Panc1 (cell line): ENCODE measurements around the gene KRT9. TPM values are rescaled to one million over a fixed set of nuclear protein-coding genes. Genes with fewer than 3 reads are reported as not detected.

ENCODE experiments used
- ATAC-seq: fragments of 200-7000 bp; cut with Tn5 transposase; 2 replicates; pipeline ENCODE4 v1.9.1; 2020; ENCODE audit warnings: mild to moderate bottlenecking, moderate library complexity
- BruUV-seq: library from RNA; stranded (reverse); fragments of 400-500 nt; replicated peaks from 2 replicates; lab custom pipeline; 2021; lab: Mats Ljungman, UMichigan
- CTCF ChIA-PET: fragments of 300-600 bp; sonication (Branson Sonifier 250); formaldehyde crosslinking; loops from one replicate; lab custom pipeline; 2022; ENCODE audit warnings: antibody characterized with exemption; lab: Charles Lee
- POLR2A ChIA-PET: fragments of 300-600 bp; sonication (Branson Sonifier 250); formaldehyde crosslinking; loops from one replicate; lab custom pipeline; 2022; ENCODE audit warnings: antibody characterized with exemption; lab: Charles Lee
- DNase-seq: peaks from one replicate; pipeline ENCODE4 v3.0.0-alpha.2; 2010; ENCODE audit warnings: low read depth, low spot score
- H3K27ac ChIP-seq: 2 replicates; pipeline ENCODE4 v1.5.1; 2011; ENCODE audit warnings: mild to moderate bottlenecking, low read length, inconsistent platforms
- H3K27me3 ChIP-seq: fragments of 200-500 bp; sonication (Bioruptor generic); 2 replicates; pipeline ENCODE4 v1.6.0; 2014; ENCODE audit warnings: low read length, inconsistent platforms; ENCODE audit not compliant: control insufficient read depth, insufficient read depth
- H3K36me3 ChIP-seq: fragments of 200-500 bp; sonication (Bioruptor generic); 2 replicates; pipeline ENCODE4 v1.5.1; 2014; ENCODE audit warnings: inconsistent platforms, mild to moderate bottlenecking, low read length, moderate library complexity; ENCODE audit not compliant: control insufficient read depth, insufficient read depth
- H3K4me1 ChIP-seq: 2 replicates; pipeline ENCODE4 v1.5.1; 2011; ENCODE audit warnings: inconsistent platforms, mild to moderate bottlenecking, low read length, moderate library complexity; ENCODE audit not compliant: control insufficient read depth, insufficient read depth
- H3K4me3 ChIP-seq, 2 experiments: 2 replicates each; pipeline ENCODE4 v1.5.1; 2011 to 2012; ENCODE audit warnings: low read depth in 2 of 2, low read length in 2 of 2, mild to moderate bottlenecking in 2 of 2, inconsistent platforms in 1 of 2, moderate library complexity in 1 of 2
- H3K9me3 ChIP-seq: fragments of 200-500 bp; sonication (Bioruptor generic); 2 replicates; pipeline ENCODE4 v1.5.1; 2014; ENCODE audit warnings: low read depth, mild to moderate bottlenecking, inconsistent platforms, low read length, moderate library complexity; ENCODE audit not compliant: control insufficient read depth, insufficient read depth
- CTCF ChIP-seq: fragments of 450-650 bp; IDR thresholded peaks from 2 replicates; pipeline ENCODE4 v1.5.1; 2017; ENCODE audit warnings: mild to moderate bottlenecking
- POLR2AphosphoS5 ChIP-seq: IDR thresholded peaks from 2 replicates; pipeline ENCODE4 v1.6.1; 2012; ENCODE audit warnings: mild to moderate bottlenecking, low read depth, low read length, moderate library complexity
- REST ChIP-seq, 2 experiments: IDR thresholded peaks; 2 replicates each; pipeline ENCODE4 v1.6.1; 2011 to 2012; ENCODE audit warnings: low read depth in 2 of 2, control low read depth in 1 of 2, low read length in 1 of 2, mild to moderate bottlenecking in 1 of 2, moderate library complexity in 1 of 2; ENCODE audit not compliant: insufficient read depth in 1 of 2
- SIN3A ChIP-seq: IDR thresholded peaks from 2 replicates; pipeline ENCODE4 v1.6.1; 2012; ENCODE audit warnings: low read depth, mild to moderate bottlenecking, low read length, moderate library complexity, borderline replicate concordance; ENCODE audit not compliant: insufficient read depth
- TCF7L2 ChIP-seq: IDR thresholded peaks from 2 replicates; pipeline ENCODE4 v1.6.1; 2011; ENCODE audit warnings: mild to moderate bottlenecking, low read depth, low read length, inconsistent platforms
- in situ Hi-C: cut with HindIII; loops from 2 replicates; pipeline ENCODE4 v1.10.0; 2016; ENCODE audit warnings: low sequenced_read_pairs, low pct_unique_long_range_greater_than_20kb
- intact Hi-C: fragments of 100-400 bp; cut with micrococcal nuclease; formaldehyde crosslinking; loops from one replicate; pipeline ENCODE4 v1.10.0; 2022; ENCODE audit not compliant: unreplicated experiment
- total RNA-seq: library from RNA; stranded (reverse); gene quantifications from one replicate; pipeline ENCODE4 v1.2.1, GENCODE V29; 2021; ENCODE audit not compliant: unreplicated experiment

KRT9 gene
- total RNA-seq, 1 experiment from 2014 or later, result not detected

DNA sequence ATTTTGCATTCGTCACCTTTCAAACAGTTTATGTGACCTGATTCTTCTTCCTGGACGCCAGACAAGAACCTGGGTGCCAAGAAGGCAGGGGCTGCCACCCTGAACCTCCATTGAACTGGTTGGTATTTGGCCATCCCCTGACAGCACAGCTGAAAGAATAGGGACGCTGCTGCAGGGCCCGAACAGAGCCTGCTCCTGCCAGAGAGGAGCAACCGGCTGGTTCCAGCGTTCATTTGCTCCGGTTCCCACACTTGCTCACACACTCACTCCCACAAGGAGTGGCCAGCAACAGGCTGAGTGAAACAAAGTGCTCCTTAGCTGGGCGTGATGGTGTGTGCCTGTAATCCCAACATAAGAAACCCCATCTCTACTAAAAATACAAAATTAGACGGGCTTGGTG, 14.9 kb downstream of the KRT9 start:
- Histone ChIP-seq H3K27me3 (no peaks in the 10 kb centered on the region), H3K36me3 (no peaks in the 10 kb centered on the region), H3K4me3 (no peak overlapping the region), H3K9me3 (no peaks in the 10 kb centered on the region), H3K27ac (no peak overlapping the region), H3K4me1 (no peaks in the 10 kb centered on the region)
- intact Hi-C loops (no loop called here), in situ Hi-C loops (no loop called here)
- DNase-seq, result no peak
- BruUV-seq, result no TSS peak
- no peak for ATAC-seq
- POLR2A ChIA-PET, result no interaction called here
- CTCF ChIA-PET, result interaction anchor here (1.3 kb wide), 1 partner anchor 9 kb away, joined by 3 read pairs; no protein-coding TSS in a partner anchor
- TF ChIP-seq CTCF, result no peak
- no peak for TF ChIP-seq TCF7L2
- TF ChIP-seq SIN3A, result no peak
- no peak for TF ChIP-seq POLR2AphosphoS5

- POLR2A ChIA-PET, result no interaction called here
- ATAC-seq, result no peak
- Histone ChIP-seq H3K4me1 (no peaks in the 10 kb centered on the region), H3K9me3 (no peaks in the 10 kb centered on the region), H3K4me3 (no peak overlapping the region), H3K27ac (no peak overlapping the region), H3K27me3 (no peaks in the 10 kb centered on the region), H3K36me3 (no peaks in the 10 kb centered on the region)
- no peak for DNase-seq
- no peak for TF ChIP-seq CTCF
- TF ChIP-seq SIN3A, result no peak
- no peak for TF ChIP-seq POLR2AphosphoS5
- TF ChIP-seq REST (IDR thresholded peaks at IDR 0.05; ENCODE audit: insufficient read depth in 1 of 2, low read depth in 2 of 2, low read length in 1 of 2), result no peak
- TF ChIP-seq TCF7L2, result no peak
- intact Hi-C loops, result no loop called here
- in situ Hi-C loops, result no loop called here
- BruUV-seq, result no TSS peak
- CTCF ChIA-PET, result no interaction called here
These were observed 15.6 kb downstream of the KRT9 start for GRCh38 chr17:41556306-41556705.
